CD14-positive monocyte (primary cell): ENCODE results near the gene CNTNAP2. TPM values are rescaled to one million over a fixed set of nuclear protein-coding genes. Genes with fewer than 3 reads are reported as not detected.

Source experiments
- DNase-seq, 3 donors: peaks; one replicate each; pipeline ENCODE4 v3.0.0-alpha.2; 2011 to 2022
- H2AFZ ChIP-seq: 2 replicates; pipeline ENCODE4 v1.6.0; 2012; ENCODE audit warnings: mild to moderate bottlenecking, low read depth, low read length, inconsistent platforms; ENCODE audit not compliant: insufficient read depth, poor library complexity, severe bottlenecking
- H3K27ac ChIP-seq, 2 donors: 1 replicate in 1 of 2; 2 replicates in 1 of 2; pipeline ENCODE4 v1.5.1; 2012 to 2013; ENCODE audit warnings: low read length in 2 of 2, control low read depth in 1 of 2, inconsistent platforms in 1 of 2, low read depth in 1 of 2, mild to moderate bottlenecking in 1 of 2
- H3K27me3 ChIP-seq, 2 donors: one replicate each; pipeline versions ENCODE4 v1.6.0 to v1.6.1; 2011 to 2013; ENCODE audit warnings: low read length in 2 of 2; ENCODE audit not compliant: control insufficient read depth in 2 of 2, insufficient read depth in 2 of 2
- H3K36me3 ChIP-seq, 2 donors: replicated peaks in 1 of 2; 1 replicate in 1 of 2; 2 replicates in 1 of 2; pipeline versions ENCODE4 v1.5.1 to v1.6.1; 2012 to 2013; ENCODE audit warnings: low read length in 2 of 2, control low read depth in 1 of 2, inconsistent platforms in 1 of 2, mild to moderate bottlenecking in 1 of 2; ENCODE audit not compliant: insufficient read depth in 2 of 2, control insufficient read depth in 1 of 2
- H3K4me1 ChIP-seq, 2 donors: 1 replicate in 1 of 2; 2 replicates in 1 of 2; pipeline versions ENCODE4 v1.5.1 to v1.6.1; 2012 to 2013; ENCODE audit warnings: low read length in 2 of 2, control low read depth in 1 of 2, inconsistent platforms in 1 of 2, mild to moderate bottlenecking in 1 of 2, moderate library complexity in 1 of 2; ENCODE audit not compliant: insufficient read depth in 2 of 2, control insufficient read depth in 1 of 2
- H3K4me2 ChIP-seq: replicated peaks from 2 replicates; pipeline ENCODE3; 2012; ENCODE audit warnings: low read length, moderate library complexity, mild to moderate bottlenecking; ENCODE audit not compliant: poor library complexity, severe bottlenecking; ENCODE audit errors: extremely low read depth
- H3K4me3 ChIP-seq, 3 experiments: fragments of 200-600 bp in 1 of 3; sonication (generic) in 1 of 3; replicated peaks in 1 of 3; 1 replicate in 2 of 3; 2 replicates in 1 of 3; pipeline ENCODE4 v1.5.1; 2011 to 2013; ENCODE audit warnings: low read length in 3 of 3, mild to moderate bottlenecking in 3 of 3, control low read depth in 2 of 3, low read depth in 2 of 3, inconsistent platforms in 1 of 3, moderate library complexity in 1 of 3
- H3K79me2 ChIP-seq: 2 replicates; pipeline ENCODE4 v1.6.0; 2012; ENCODE audit warnings: mild to moderate bottlenecking, control low read depth, inconsistent platforms, low read length, moderate library complexity; ENCODE audit not compliant: insufficient read depth
- H3K9ac ChIP-seq: 2 replicates; pipeline ENCODE4 v1.6.0; 2017; ENCODE audit warnings: low read length, mild to moderate bottlenecking; ENCODE audit not compliant: insufficient read depth, poor library complexity, severe bottlenecking
- H3K9me3 ChIP-seq, 2 donors: replicated peaks in 1 of 2; 1 replicate in 1 of 2; 2 replicates in 1 of 2; pipeline versions ENCODE4 v1.5.1 to v1.6.1; 2012 to 2013; ENCODE audit warnings: low read length in 2 of 2, control low read depth in 1 of 2; ENCODE audit not compliant: control insufficient read depth in 1 of 2, insufficient read depth in 1 of 2
- H4K20me1 ChIP-seq: 2 replicates; pipeline ENCODE4 v1.6.0; 2012; ENCODE audit warnings: mild to moderate bottlenecking, low read length, control low read depth, moderate library complexity; ENCODE audit not compliant: insufficient read depth
- H3K27ac Mint-ChIP-seq, 7 donors: one replicate each; pipeline ENCODE4 v1.8.0; 2020; ENCODE audit warnings: mild to moderate bottlenecking in 7 of 7, mixed read lengths in 7 of 7, moderate library complexity in 6 of 7, inconsistent platforms in 2 of 7
- H3K27me3 Mint-ChIP-seq, 3 donors: one replicate each; pipeline ENCODE4 v1.8.0; 2021 to 2022; ENCODE audit warnings: low read depth in 3 of 3, mild to moderate bottlenecking in 3 of 3, mixed read lengths in 3 of 3, moderate library complexity in 3 of 3, inconsistent platforms in 1 of 3
- H3K36me3 Mint-ChIP-seq, 2 donors: one replicate each; pipeline ENCODE4 v1.8.0; 2020; ENCODE audit warnings: mixed read lengths in 2 of 2, inconsistent platforms in 1 of 2, mild to moderate bottlenecking in 1 of 2
- H3K4me1 Mint-ChIP-seq: one replicate; pipeline ENCODE4 v1.8.0; 2020; ENCODE audit warnings: mild to moderate bottlenecking, mixed read lengths
- H3K4me3 Mint-ChIP-seq, 2 donors: one replicate each; pipeline ENCODE4 v1.8.0; 2020; ENCODE audit warnings: mild to moderate bottlenecking in 2 of 2, mixed read lengths in 2 of 2, moderate library complexity in 1 of 2
- H3K9me3 Mint-ChIP-seq, 7 donors: one replicate each; pipeline ENCODE4 v1.8.0; 2020 to 2022; ENCODE audit warnings: mixed read lengths in 7 of 7, mild to moderate bottlenecking in 6 of 7, moderate library complexity in 6 of 7, inconsistent platforms in 2 of 7
- WGBS: methylation state at CpG from one replicate; pipeline ENCODE4 v1.1.5; 2013; ENCODE audit warnings: missing lambda C conversion rate; ENCODE audit not compliant: insufficient coverage; 5-methylcytosine and 5-hydroxymethylcytosine counted together
- intact Hi-C, 2 donors: fragments of 100-400 bp; cut with micrococcal nuclease; formaldehyde crosslinking; loops; one replicate each; pipeline versions ENCODE4 v1.15.0 to v1.15.1; 2023
- polyA plus RNA-seq, 3 donors: library from polyadenylated mRNA; depleted of rRNA in 1 of 3; unstranded in 2 of 3; stranded (reverse) in 1 of 3; fragments of 300-500 nt in 2 of 3; fragments of >200 nt in 1 of 3; fragmentation: Illumina TruSeq in 2 of 3; gene quantifications; 1 replicate in 2 of 3; 2 replicates in 1 of 3; pipeline ENCODE4 v1.2.3, GENCODE V29; 2012 to 2021
- TF ChIP-seq, protein P1 (sequence below): fragments of 200-600 bp; IDR thresholded peaks from one replicate; pipeline ENCODE4 v1.8.0; 2022; ENCODE audit warnings: antibody characterized with exemption, mild to moderate bottlenecking

Gene CNTNAP2
- polyA plus RNA-seq, 3 donors = 0.01 TPM; not detected in 2

DNA sequence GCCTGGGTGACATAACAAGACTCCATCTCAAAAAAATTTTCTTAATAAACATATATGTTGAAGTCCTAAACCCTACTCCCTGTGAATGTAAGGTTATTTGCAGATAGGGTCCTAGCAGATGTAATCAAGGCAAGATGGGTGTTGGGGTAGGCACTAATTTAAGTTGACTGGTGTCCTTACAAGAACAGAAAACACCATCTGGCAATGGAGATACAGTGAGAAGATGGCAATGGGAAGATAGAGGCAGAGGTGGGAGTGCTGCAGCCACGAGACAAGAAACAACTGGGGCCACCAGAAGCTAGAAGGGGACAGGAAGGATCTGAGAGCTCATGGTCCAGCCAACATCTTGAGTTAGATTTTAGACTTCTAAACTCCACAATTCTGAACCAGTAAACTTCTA, 606.4 kb downstream of the CNTNAP2 start:
- no peak for DNase-seq
- Histone ChIP-seq H4K20me1 (no peaks in the 10 kb centered on the region), H3K4me3 (no peak overlapping the region), H3K9ac (no peak overlapping the region), H3K36me3 (no peaks in the 10 kb centered on the region), H2AFZ (no peak overlapping the region), H3K79me2 (no peaks in the 10 kb centered on the region), H3K27me3 (no peaks in the 10 kb centered on the region), H3K4me1 (no peaks in the 10 kb centered on the region), H3K9me3 (peaks cover 0 to 2% of the 10 kb centered on the region in 2 donors), H3K4me2 (no peak overlapping the region), H3K27ac (no peak overlapping the region)
- Mint-ChIP-seq H3K9me3 (peaks cover 0 to 9% (median 2%) of the 10 kb centered on the region in 7 donors), H3K4me1 (no peaks in the 10 kb centered on the region), H3K27ac (no peak overlapping the region), H3K36me3 (no peaks in the 10 kb centered on the region), H3K27me3 (peaks cover 0 to 1% (median 0%) of the 10 kb centered on the region in 3 donors), H3K4me3 (no peak overlapping the region)
- intact Hi-C loops = no loop called here
- TF ChIP-seq, protein P1, sequence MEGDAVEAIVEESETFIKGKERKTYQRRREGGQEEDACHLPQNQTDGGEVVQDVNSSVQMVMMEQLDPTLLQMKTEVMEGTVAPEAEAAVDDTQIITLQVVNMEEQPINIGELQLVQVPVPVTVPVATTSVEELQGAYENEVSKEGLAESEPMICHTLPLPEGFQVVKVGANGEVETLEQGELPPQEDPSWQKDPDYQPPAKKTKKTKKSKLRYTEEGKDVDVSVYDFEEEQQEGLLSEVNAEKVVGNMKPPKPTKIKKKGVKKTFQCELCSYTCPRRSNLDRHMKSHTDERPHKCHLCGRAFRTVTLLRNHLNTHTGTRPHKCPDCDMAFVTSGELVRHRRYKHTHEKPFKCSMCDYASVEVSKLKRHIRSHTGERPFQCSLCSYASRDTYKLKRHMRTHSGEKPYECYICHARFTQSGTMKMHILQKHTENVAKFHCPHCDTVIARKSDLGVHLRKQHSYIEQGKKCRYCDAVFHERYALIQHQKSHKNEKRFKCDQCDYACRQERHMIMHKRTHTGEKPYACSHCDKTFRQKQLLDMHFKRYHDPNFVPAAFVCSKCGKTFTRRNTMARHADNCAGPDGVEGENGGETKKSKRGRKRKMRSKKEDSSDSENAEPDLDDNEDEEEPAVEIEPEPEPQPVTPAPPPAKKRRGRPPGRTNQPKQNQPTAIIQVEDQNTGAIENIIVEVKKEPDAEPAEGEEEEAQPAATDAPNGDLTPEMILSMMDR = no peak
- no CpG with 5 or more reads among the region's 1 CpG for WGBS

DNA sequence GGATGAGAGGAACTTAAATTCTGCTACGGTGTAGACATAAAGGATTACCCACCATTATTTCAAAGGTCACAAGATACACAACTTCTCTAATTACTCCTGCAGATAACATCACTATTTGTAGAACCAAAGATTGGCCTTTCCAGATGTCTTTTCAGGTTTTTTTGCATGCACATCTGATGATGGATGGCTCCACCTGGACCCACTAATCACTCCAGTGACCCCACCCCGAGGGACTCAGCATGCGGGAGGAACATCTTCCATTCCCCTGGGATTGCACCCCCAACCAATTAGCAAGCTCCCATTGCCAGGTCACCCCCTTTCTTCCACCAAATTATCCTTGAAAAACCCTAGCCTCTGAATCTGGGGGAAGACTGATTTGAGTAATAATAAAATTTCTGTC, 608.9 kb downstream of the CNTNAP2 start:
- H3K9me3 Mint-ChIP-seq = peaks cover 0 to 9% (median 2%) of the 10 kb centered on the region in 7 donors

More for the DNA sequence above, 608.9 kb downstream of the CNTNAP2 start:
- Histone ChIP-seq H3K4me3 (no peak overlapping the region), H3K27me3 (no peaks in the 10 kb centered on the region), H3K4me1 (no peaks in the 10 kb centered on the region), H3K79me2 (no peaks in the 10 kb centered on the region), H3K9ac (no peak overlapping the region), H3K9me3 (peaks cover 0 to 2% of the 10 kb centered on the region in 2 donors), H3K27ac (no peak overlapping the region), H2AFZ (no peak overlapping the region), H4K20me1 (no peaks in the 10 kb centered on the region), H3K36me3 (no peaks in the 10 kb centered on the region), H3K4me2 (no peak overlapping the region)
- Mint-ChIP-seq H3K4me3 (no peak overlapping the region), H3K27me3 (peaks cover 0 to 1% (median 0%) of the 10 kb centered on the region in 3 donors), H3K36me3 (no peaks in the 10 kb centered on the region), H3K27ac (no peak overlapping the region), H3K4me1 (no peaks in the 10 kb centered on the region)
- intact Hi-C loops = no loop called here
- DNase-seq = no peak
- TF ChIP-seq, protein P1 = no peak
- 100% methylated on average over 1 of the region's 3 CpGs for WGBS
